ENCODE data around the gene CFLAR. TPM values are rescaled to one million over a fixed set of nuclear protein-coding genes. Genes with fewer than 3 reads are reported as not detected.

Gene CFLAR
- total and polyA plus RNA-seq, 2 of the 4 experiments (the other 2 are of a cell fraction) = 29.2 to 59.9 TPM

GRCh38 chr2:201220102-201220570, 104.2 kb downstream of the CFLAR start:
- no TSS peak for BruUV-seq (replicated peaks)
- no peak overlapping the region for H3K9ac ChIP-seq (ENCODE audit: low read depth, low read length)
- H3K4me2 ChIP-seq (ENCODE audit: low read depth, low read length) = no peak overlapping the region
- no peak overlapping the region for H2BK20ac ChIP-seq (ENCODE audit: low read depth, low read length)
- no peak overlapping the region for H3K4ac ChIP-seq (ENCODE audit: low read depth, low read length)
- H3K4me3 ChIP-seq (ENCODE audit: insufficient read depth, low read depth, low read length) = no peak overlapping the region
- no peak overlapping the region for H3K27ac ChIP-seq (ENCODE audit: insufficient read depth, low read length)
- H3K36me3 ChIP-seq (ENCODE audit: control insufficient read depth, insufficient read depth, low read length) = no peaks in the 10 kb centered on the region
- no peak overlapping the region for H3K18ac ChIP-seq (ENCODE audit: low read depth, low read length)
- ATAC-seq (ENCODE audit: low read depth) = no peak
- peaks cover 2% of the 10 kb centered on the region; the same call in 1 of the 2 replicates for H3K27me3 ChIP-seq (ENCODE audit: control insufficient read depth, insufficient read depth, low read length)
- dilution Hi-C loops (cut with HindIII; ENCODE audit: low sequenced_read_pairs, unreplicated experiment) (no loop called here), in situ Hi-C loops (cut with MboI; ENCODE audit: low sequenced_read_pairs) (no loop called here), intact Hi-C loops (cut with micrococcal nuclease) (no loop called here)
- ChIA-PET CTCF (interaction anchor here (0.6 kb wide), 1 partner anchor 12 kb away, joined by 4 read pairs; no protein-coding TSS in a partner anchor), POLR2A (ENCODE audit: unreplicated experiment) (no interaction called here)
- no peak overlapping the region for H2BK120ac ChIP-seq (ENCODE audit: low read depth, low read length)
- no peak overlapping the region for H2AK9ac ChIP-seq (replicated peaks; ENCODE audit: low read depth, low read length, poor library complexity)
- H2BK15ac ChIP-seq (ENCODE audit: low read depth, low read length) = no peak overlapping the region
- no peak overlapping the region for H2BK5ac ChIP-seq (ENCODE audit: low read depth, low read length, poor library complexity, severe bottlenecking)
- TF ChIP-seq MAZ (IDR thresholded peaks at IDR 0.05; ENCODE audit: borderline replicate concordance, low read depth, low read length) = no peak
- no peak for TF ChIP-seq MXI1 (IDR thresholded peaks at IDR 0.05; ENCODE audit: borderline replicate concordance, low read depth, low read length)
- TF ChIP-seq POLR2A (IDR thresholded peaks at IDR 0.05; ENCODE audit: low read depth, low read length) = no peak
- TF ChIP-seq, protein P1, sequence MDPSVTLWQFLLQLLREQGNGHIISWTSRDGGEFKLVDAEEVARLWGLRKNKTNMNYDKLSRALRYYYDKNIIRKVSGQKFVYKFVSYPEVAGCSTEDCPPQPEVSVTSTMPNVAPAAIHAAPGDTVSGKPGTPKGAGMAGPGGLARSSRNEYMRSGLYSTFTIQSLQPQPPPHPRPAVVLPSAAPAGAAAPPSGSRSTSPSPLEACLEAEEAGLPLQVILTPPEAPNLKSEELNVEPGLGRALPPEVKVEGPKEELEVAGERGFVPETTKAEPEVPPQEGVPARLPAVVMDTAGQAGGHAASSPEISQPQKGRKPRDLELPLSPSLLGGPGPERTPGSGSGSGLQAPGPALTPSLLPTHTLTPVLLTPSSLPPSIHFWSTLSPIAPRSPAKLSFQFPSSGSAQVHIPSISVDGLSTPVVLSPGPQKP (IDR thresholded peaks at IDR 0.05; ENCODE audit: borderline replicate concordance, low read depth, low read length) = no peak
- no peak for TF ChIP-seq NFE2L2 (IDR thresholded peaks at IDR 0.05; ENCODE audit: low read depth, low read length)
- no peak for TF ChIP-seq CHD1 (IDR thresholded peaks at IDR 0.05; ENCODE audit: low read depth, low read length)
- TF ChIP-seq CEBPB (IDR thresholded peaks at IDR 0.05; ENCODE audit: low read depth, low read length) = no peak
- no peak for TF ChIP-seq RCOR1 (IDR thresholded peaks at IDR 0.05; ENCODE audit: insufficient replicate concordance, low read length)
- TF ChIP-seq, protein P2, sequence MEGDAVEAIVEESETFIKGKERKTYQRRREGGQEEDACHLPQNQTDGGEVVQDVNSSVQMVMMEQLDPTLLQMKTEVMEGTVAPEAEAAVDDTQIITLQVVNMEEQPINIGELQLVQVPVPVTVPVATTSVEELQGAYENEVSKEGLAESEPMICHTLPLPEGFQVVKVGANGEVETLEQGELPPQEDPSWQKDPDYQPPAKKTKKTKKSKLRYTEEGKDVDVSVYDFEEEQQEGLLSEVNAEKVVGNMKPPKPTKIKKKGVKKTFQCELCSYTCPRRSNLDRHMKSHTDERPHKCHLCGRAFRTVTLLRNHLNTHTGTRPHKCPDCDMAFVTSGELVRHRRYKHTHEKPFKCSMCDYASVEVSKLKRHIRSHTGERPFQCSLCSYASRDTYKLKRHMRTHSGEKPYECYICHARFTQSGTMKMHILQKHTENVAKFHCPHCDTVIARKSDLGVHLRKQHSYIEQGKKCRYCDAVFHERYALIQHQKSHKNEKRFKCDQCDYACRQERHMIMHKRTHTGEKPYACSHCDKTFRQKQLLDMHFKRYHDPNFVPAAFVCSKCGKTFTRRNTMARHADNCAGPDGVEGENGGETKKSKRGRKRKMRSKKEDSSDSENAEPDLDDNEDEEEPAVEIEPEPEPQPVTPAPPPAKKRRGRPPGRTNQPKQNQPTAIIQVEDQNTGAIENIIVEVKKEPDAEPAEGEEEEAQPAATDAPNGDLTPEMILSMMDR (conservative IDR thresholded peaks at IDR 0.05; ENCODE audit: low read depth, low read length) = no peak
- TF ChIP-seq FOS (IDR thresholded peaks at IDR 0.05; ENCODE audit: low read depth, low read length) = no peak
- DNase-seq = no peak
- no peak overlapping the region for H2AFZ ChIP-seq (replicated peaks; ENCODE audit: low read length, poor library complexity)
- no peak overlapping the region for H3K56ac ChIP-seq (ENCODE audit: extremely low read depth, insufficient read depth, low read length)
- H4K8ac ChIP-seq (ENCODE audit: low read depth in 2 of 2, low read length in 2 of 2) = no peak overlapping the region
- no peak overlapping the region for H2AK5ac ChIP-seq (ENCODE audit: low read depth, low read length)
- H3K14ac ChIP-seq (replicated peaks; ENCODE audit: low read depth, low read length) = no peak overlapping the region
- H3K4me1 ChIP-seq (ENCODE audit: control insufficient read depth, insufficient read depth, low read length) = no peaks in the 10 kb centered on the region
- no peak overlapping the region for H4K91ac ChIP-seq (ENCODE audit: insufficient read depth, low read depth, low read length)
- no peaks in the 10 kb centered on the region for H4K20me1 ChIP-seq (ENCODE audit: insufficient read depth, low read length)
- H3K23ac ChIP-seq (ENCODE audit: low read depth, low read length) = no peak overlapping the region
- no peaks in the 10 kb centered on the region for H3K79me1 ChIP-seq (ENCODE audit: low read depth in 1 of 2, low read length in 2 of 2)
- WGBS, 2 experiments (ENCODE audit: extremely low coverage in 2 of 2, insufficient read length in 1 of 2) = no CpG with 5 or more reads among the region's 4 CpGs
- H3K9me3 ChIP-seq (ENCODE audit: control insufficient read depth, insufficient read depth, low read length) = no peaks in the 10 kb centered on the region
- no peak overlapping the region for H4K5ac ChIP-seq (ENCODE audit: low read depth, low read length)
- H3K9me1 ChIP-seq (ENCODE audit: insufficient read depth, low read length) = no peaks in the 10 kb centered on the region

Measured in IMR-90 (cell line).